Measurements from ENCODE around the gene PTPRS. TPM values are rescaled to one million over a fixed set of nuclear protein-coding genes. Genes with fewer than 3 reads are reported as not detected.

PTPRS gene
- total RNA-seq, 1 donor from 2014 or later = 167 TPM

DNA sequence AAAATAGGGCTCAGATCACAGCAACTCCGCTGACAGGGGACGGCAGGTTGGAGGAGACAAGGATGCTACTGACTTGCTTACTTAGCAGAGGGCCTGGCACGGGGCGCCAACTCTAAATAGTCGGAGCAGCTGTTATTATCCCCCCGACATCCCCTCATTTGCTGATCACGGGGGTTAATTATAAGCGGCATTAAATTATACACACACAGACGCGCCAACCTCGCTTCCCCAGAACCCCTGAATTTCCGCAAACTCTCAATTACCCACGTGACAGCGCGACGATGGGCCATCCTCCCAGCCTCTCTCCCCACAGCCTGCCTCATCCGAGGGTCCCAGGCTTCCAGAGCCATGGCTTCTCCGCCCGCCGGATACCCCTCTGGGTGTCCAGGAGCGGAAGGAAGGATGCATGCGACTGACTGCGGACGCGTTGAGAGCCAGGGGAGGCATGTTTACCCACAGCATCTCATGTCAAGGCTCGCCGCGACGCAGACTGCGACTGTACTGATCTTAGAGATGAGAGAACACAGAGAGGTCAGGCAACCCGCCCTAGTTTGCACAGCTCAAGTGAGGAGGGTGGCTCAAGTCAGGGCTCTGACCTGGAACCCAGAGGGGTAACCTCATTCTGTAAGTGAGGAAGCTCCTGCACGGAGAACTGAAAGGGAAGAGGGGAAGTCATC is 5.7 kb downstream of the PTPRS start:
- Histone ChIP-seq H3K79me2 (ENCODE audit: low read depth) (peaks cover 100% of the 10 kb centered on the region), H3K4me1 (peaks cover 28% of the 10 kb centered on the region), H2AFZ (replicated peaks) (no peak overlapping the region), H4K20me1 (ENCODE audit: low read depth) (peaks cover 99% of the 10 kb centered on the region), H3K9me3 (ENCODE audit: low read depth) (no peaks in the 10 kb centered on the region), H3K9ac (no peak overlapping the region), H3K4me3 (no peak overlapping the region), H3K4me2 (no peak overlapping the region), H3F3A (ENCODE audit: low read depth) (peaks cover 25% of the 10 kb centered on the region), H3K27ac (no peak overlapping the region), H3K36me3 (no peaks in the 10 kb centered on the region), H3K27me3 (no peaks in the 10 kb centered on the region)
- Mint-ChIP-seq H3K27ac (peak overlapping the region; percentile 81), H3K9me3 (no peaks in the 10 kb centered on the region), H3K36me3 (peaks cover 5% of the 10 kb centered on the region), H3K4me3 (no peak overlapping the region), H3K4me1 (peaks cover 33% of the 10 kb centered on the region), H3K27me3 (ENCODE audit: insufficient read depth, low read depth) (peaks cover 14% of the 10 kb centered on the region)
- DNase-seq (ENCODE audit: low spot score) = no peak
- no peak for TF ChIP-seq EZH2phosphoT487 (IDR thresholded peaks at IDR 0.05)
- TF ChIP-seq, protein P1, sequence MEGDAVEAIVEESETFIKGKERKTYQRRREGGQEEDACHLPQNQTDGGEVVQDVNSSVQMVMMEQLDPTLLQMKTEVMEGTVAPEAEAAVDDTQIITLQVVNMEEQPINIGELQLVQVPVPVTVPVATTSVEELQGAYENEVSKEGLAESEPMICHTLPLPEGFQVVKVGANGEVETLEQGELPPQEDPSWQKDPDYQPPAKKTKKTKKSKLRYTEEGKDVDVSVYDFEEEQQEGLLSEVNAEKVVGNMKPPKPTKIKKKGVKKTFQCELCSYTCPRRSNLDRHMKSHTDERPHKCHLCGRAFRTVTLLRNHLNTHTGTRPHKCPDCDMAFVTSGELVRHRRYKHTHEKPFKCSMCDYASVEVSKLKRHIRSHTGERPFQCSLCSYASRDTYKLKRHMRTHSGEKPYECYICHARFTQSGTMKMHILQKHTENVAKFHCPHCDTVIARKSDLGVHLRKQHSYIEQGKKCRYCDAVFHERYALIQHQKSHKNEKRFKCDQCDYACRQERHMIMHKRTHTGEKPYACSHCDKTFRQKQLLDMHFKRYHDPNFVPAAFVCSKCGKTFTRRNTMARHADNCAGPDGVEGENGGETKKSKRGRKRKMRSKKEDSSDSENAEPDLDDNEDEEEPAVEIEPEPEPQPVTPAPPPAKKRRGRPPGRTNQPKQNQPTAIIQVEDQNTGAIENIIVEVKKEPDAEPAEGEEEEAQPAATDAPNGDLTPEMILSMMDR (IDR thresholded peaks at IDR 0.05) = no peak
- no peak for TF ChIP-seq EZH2 (IDR thresholded peaks at IDR 0.05)

DNA sequence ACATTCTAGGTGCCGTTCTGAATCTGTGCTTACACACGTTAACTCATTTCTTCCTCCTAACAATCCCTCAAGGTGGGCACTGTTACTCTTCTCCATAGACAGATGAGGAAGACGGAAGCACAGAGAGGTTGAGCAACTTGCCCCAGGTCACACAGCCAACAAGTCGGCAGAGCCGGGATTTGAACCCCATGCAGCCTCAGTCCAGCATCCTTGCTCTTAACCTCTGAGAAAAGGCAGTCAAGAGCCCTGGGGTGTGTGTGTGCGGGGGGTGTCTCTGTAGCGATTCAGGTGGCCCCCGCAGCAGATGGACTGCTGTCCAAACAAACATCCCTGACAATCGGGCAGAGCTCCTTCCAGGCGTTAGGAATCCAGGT is 6.3 kb downstream of the PTPRS start:
- H3K27me3 Mint-ChIP-seq (ENCODE audit: insufficient read depth, low read depth) = peaks cover 14% of the 10 kb centered on the region
- H3K36me3 ChIP-seq = no peaks in the 10 kb centered on the region
- H3K4me3 Mint-ChIP-seq = peak overlapping the region; percentile 41
- peaks cover 100% of the 10 kb centered on the region for H4K20me1 ChIP-seq (ENCODE audit: low read depth)
- H3K4me2 ChIP-seq = no peak overlapping the region
- H3K27ac ChIP-seq = no peak overlapping the region
- H3K79me2 ChIP-seq (ENCODE audit: low read depth) = peaks cover 100% of the 10 kb centered on the region
- no peak overlapping the region for H3K4me3 ChIP-seq
- H3K9me3 Mint-ChIP-seq = no peaks in the 10 kb centered on the region
- H3K9ac ChIP-seq = no peak overlapping the region
- peaks cover 25% of the 10 kb centered on the region for H3F3A ChIP-seq (ENCODE audit: low read depth)
- peaks cover 5% of the 10 kb centered on the region for H3K36me3 Mint-ChIP-seq
- peaks cover 33% of the 10 kb centered on the region for H3K4me1 Mint-ChIP-seq
- H3K9me3 ChIP-seq (ENCODE audit: low read depth) = no peaks in the 10 kb centered on the region
- H3K27ac Mint-ChIP-seq = no peak overlapping the region
- H2AFZ ChIP-seq (replicated peaks) = no peak overlapping the region
- H3K27me3 ChIP-seq = no peaks in the 10 kb centered on the region
- peaks cover 28% of the 10 kb centered on the region for H3K4me1 ChIP-seq
- no peak for DNase-seq (ENCODE audit: low spot score)
- no peak for TF ChIP-seq EZH2 (IDR thresholded peaks at IDR 0.05)
- no peak for TF ChIP-seq EZH2phosphoT487 (IDR thresholded peaks at IDR 0.05)
- TF ChIP-seq, protein P1 (IDR thresholded peaks at IDR 0.05) = no peak

DNA sequence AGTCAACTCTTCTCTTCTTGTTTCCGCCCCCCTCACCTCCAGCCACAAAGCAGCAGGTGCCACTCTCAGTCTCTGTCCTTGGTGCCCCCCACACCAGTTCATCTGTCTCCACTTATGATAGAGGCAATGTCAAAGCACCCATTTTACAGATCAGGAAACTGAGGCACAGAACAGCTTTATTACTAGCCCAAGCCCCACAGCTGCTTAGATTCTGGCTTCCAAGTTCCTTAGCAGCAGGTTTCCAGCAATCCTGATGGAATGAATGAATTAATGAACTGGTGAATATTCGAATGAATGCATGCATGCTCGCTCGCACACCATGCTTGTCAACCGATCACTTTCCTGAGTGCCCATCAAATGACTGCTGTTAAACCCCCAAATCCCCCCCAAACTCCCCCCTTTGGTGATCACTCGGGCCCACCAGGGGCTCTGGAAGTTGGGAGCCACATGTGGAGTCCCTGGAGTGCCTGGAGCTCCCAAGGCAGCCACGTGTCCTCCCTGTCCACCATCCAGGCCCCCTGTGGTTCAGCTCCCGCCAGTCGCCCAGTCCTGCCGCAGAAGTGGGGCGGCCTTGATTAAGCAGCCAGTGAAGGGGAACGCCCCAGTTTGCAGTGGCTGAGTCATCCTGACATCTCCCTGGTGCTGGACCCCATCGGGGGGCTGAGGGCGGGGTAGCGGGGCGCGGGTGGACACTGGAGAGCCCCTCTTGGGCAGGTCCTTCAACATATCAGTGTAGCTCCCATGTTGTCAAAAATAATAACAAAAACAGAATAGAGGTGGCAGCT is 6.8 kb downstream of the PTPRS start:
- no peaks in the 10 kb centered on the region for H3K9me3 ChIP-seq (ENCODE audit: low read depth)
- peaks cover 28% of the 10 kb centered on the region for H3K4me1 Mint-ChIP-seq
- H3K27ac Mint-ChIP-seq = no peak overlapping the region

More for the DNA sequence above, 6.8 kb downstream of the PTPRS start:
- H3K79me2 ChIP-seq (ENCODE audit: low read depth) = peaks cover 100% of the 10 kb centered on the region
- Mint-ChIP-seq H3K9me3 (no peaks in the 10 kb centered on the region), H3K36me3 (peaks cover 5% of the 10 kb centered on the region), H3K27me3 (ENCODE audit: insufficient read depth, low read depth) (peaks cover 8% of the 10 kb centered on the region), H3K4me3 (no peak overlapping the region)
- no peak overlapping the region for H2AFZ ChIP-seq (replicated peaks)
- H4K20me1 ChIP-seq (ENCODE audit: low read depth) = peaks cover 100% of the 10 kb centered on the region
- no peak overlapping the region for H3K27ac ChIP-seq
- H3K36me3 ChIP-seq = no peaks in the 10 kb centered on the region
- TF ChIP-seq EZH2 (IDR thresholded peaks at IDR 0.05) = no peak
- no peak for TF ChIP-seq EZH2phosphoT487 (IDR thresholded peaks at IDR 0.05)
- TF ChIP-seq, protein P1 (IDR thresholded peaks at IDR 0.05) = no peak
- DNase-seq (ENCODE audit: low spot score) = no peak
- peaks cover 20% of the 10 kb centered on the region for H3F3A ChIP-seq (ENCODE audit: low read depth)
- peaks cover 28% of the 10 kb centered on the region for H3K4me1 ChIP-seq
- H3K4me2 ChIP-seq = no peak overlapping the region
- H3K4me3 ChIP-seq = no peak overlapping the region
- no peak overlapping the region for H3K9ac ChIP-seq
- no peaks in the 10 kb centered on the region for H3K27me3 ChIP-seq

Data from neural progenitor cell (in vitro differentiated cells).